HG03139 (cell line): ENCODE data around the gene ADISSP.
A peak's percentile ranks its signal among the peaks of the same experiment; 100 is the strongest.
"Not testable (repeated sequence)": the region's sequence is repeated elsewhere in the genome, so short reads cannot be mapped to it uniquely, and the experiment has no call there.

ENCODE experiments used
- ATAC-seq: cut with Tn5 transposase; IDR thresholded peaks from one replicate; pipeline ENCODE4 v1.9.1; 2021; ENCODE audit not compliant: unreplicated experiment

The ADISSP gene

GRCh38 chr20:3798373-3798768 lies 30.8 kb upstream of the ADISSP start:
- no peak for ATAC-seq

- no peak for ATAC-seq
Observed at GRCh38 chr20:3797592-3798372, 30.2 kb upstream of the ADISSP start.

GRCh38 chr20:3797226-3797545 lies 29.6 kb upstream of the ADISSP start:
- ATAC-seq, result no peak

DNA sequence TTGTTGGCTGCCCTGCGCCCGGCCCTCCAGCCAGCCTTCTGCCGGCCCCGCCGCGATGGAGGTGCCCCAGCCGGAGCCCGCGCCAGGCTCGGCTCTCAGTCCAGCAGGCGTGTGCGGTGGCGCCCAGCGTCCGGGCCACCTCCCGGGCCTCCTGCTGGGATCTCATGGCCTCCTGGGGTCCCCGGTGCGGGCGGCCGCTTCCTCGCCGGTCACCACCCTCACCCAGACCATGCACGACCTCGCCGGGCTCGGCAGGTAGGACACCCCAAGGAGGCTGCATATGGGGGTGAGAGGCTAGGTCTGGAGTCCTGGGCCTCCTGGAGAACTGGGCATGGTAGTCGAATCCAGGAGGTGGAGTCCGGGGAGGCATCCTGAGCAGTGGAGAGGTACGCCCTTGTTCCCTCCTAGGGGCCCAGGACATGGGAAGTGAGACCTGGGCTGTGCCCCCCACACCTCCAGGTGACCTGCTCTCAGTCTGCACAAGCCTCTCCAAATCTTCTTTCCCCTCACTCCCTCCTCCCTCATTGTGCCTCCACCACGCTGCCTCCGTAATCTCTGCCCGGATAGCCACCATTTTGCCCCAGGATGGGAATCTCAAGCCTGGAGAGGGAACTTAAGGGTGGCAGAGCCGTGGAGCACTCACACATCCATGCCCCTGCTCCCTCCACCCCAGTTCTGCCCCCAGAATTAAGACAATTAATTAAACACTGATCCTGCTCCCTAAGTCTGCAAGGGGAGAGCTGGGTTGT lies 29.1 kb upstream of the ADISSP start:
- ATAC-seq, result peak; percentile 9

GRCh38 chr20:3795511-3796468 lies 28.2 kb upstream of the ADISSP start, which contains the start of gene CDC25B:
Gene CDC25B, plus strand, starts transcription at chr20:3796310. Its CDS starts 222 bp downstream, at chr20:3796532.
- peak; percentile 53 for ATAC-seq

- no peak for ATAC-seq
Observed at GRCh38 chr20:3794701-3795420, 27.3 kb upstream of the ADISSP start.

- not testable (repeated sequence) for ATAC-seq
Observed at GRCh38 chr20:3794168-3794567, 26.6 kb upstream of the ADISSP start.

GRCh38 chr20:3789201-3789600 lies 21.6 kb upstream of the ADISSP start:
- not testable (repeated sequence) for ATAC-seq

DNA sequence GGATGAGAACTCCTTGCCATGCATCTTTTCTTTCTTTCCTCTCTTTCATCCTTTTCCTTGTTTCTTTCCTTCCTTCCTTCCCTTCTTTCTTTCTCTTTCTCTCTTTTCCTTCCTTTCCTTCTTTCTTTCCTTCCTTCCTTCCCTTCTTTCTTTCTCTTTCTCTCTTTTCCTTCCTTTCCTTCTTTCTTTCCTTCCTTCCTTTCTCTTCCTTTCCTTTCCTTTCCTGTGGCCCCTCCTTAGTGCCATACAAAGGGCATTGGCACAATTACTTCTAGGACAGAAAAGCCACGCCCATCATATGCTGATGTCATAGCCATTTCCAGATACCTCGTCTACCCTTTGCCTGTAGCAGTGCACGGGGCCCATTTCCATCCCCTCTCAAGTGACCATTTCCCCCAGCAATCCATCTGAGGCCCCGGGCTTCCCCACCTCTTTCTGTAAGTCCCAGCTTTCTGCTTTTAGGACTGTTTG lies 21.2 kb upstream of the ADISSP start:
- no peak for ATAC-seq

DNA sequence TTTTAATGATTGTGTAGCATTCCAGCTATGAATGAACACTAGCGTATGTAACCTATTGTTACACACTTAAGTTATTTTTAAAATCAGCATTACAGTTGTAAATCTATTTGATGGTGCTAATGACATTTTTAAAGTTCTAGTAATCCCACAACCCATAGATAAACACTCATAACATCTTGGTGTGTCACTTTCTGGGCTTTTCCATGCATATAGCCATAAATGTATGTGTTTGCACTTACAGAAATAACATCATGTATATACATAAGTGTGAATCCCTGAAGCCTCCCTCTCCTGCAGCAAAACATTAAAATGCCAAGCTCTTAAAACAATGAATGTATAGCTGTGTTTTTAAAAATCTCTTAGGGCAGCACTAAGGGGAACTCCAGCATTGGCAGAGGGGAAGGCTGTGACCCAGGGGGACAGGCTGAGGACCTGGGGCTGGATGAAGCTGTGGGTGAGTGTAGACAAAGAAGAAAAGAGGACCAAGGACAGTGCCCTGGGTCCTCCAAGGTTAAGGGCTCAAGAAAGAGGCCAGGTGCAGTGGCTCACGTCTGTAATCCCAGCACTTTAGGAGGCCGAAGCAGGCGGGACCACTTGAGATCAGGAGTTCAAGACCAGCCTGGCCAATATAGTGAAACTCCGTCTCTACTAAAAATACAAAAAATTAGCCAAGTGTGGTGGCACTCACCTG lies 19.9 kb upstream of the ADISSP start:
- no peak for ATAC-seq

GRCh38 chr20:3786665-3787323 lies 19.2 kb upstream of the ADISSP start, which contains the start of gene CENPB:
Gene CENPB, minus strand, starts transcription at chr20:3786740. Its CDS starts 257 bp downstream, at chr20:3786483.
- ATAC-seq, result peak; percentile 74

- peak; percentile 14 for ATAC-seq
Observed at GRCh38 chr20:3786126-3786484, 18.6 kb upstream of the ADISSP start.

DNA sequence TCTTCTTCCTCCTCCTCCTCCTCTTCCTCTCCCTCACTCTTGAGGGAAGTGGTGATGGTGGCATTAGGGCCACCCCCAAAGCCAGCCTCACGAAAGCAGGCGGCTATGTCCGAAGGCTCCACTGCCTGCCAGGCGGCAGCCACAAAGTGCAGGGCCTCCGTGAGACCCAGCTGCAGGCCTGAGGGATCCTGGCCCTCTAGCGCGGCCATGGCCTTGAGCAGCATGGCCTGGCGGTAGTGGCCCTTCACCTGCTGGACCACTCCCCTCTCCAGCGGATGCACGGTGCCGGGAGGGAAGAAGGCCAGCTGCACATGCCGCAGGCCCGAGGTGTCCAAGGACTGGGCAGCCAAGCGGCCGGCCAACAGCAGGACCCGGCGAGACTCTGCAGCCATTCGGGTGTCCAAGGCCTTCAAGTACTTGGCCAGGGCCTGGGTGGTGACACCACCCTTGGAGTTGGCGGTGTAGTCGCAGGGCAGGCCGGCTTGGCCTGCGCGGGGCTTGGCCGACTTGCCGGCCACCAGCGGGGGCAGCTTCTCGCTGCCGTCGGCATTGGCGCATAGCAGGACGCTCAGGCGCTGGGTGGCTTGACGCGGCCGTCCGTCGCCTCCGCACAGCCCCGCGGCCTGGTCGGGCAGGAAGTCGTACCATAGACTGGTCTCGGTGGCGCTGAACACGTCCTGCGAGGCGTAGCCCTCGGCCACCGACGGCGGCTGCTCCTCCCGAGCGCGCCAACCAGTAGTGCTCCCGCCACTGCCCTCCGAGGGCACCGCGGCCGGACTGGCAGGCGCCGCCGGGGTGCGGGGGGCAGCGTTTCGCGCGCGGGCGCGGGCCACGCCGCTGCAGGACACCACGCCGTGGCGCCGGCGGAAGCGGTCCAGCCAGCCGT lies 17.9 kb upstream of the ADISSP start:
- no peak for ATAC-seq

GRCh38 chr20:3784863-3785239 lies 17.3 kb upstream of the ADISSP start:
- no peak for ATAC-seq

DNA sequence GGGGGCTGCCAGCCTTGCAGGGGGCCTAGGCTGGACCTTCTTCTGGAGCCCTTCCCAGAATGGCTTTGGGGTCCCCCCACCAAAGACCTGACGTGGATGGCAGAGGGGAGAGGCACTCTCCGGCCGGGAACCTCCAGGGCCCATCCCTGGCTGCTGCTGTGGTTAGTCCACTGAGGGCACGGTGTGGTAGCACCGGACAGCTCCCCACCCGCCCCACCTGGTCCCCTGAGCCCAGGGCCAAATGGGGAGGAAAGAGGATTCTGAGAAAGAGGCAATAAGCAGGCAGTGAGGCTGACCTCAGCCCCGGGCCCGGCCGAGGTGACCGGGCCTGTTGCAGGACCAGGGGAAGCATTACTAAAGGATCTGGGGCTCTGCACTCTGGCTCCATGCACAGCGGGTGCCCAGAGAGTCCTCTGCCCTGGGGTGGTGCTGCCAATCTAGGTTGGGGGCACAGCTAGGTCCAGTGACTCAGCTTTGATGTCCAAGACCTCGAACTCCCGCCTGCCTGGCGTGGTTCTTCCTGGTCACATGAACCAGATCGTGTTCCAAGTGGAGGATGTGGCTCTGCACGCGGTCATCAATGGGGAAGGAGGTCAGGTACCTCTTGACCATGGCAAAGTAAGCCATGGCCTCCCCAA lies 16.8 kb upstream of the ADISSP start:
- no peak for ATAC-seq

DNA sequence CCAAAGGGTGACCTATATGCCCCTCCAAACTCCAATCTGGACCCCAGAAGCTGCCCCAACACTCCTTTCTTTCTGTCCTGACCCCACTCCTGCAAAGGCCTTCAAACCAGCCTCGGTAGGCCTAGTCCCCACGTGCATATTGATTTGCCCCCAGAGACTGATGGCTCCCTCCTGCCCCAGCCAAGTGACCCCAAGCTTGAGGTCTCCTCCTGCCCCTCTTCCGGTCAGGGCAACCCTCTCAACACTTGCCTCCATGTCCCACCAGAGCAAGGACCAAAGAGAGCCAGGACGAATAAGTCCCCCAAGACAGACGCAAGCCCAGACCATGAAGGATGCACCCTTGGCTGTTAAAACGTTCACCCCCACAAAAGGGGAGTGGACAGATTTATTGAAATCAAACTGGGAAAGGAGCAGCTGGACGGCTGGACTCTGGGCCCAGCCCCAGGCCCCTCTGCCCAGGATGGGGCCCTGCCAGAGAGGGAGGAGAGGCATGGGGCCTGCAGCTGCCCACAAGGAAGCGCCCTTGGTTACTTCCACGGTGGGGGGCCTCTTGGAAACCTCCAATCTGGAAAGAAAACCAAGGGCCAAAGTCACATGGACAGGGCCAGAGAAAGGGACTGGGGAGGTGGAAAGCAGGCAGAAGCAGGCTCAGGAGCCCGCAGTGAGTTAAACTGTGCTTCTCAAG lies 16.1 kb upstream of the ADISSP start:
- no peak for ATAC-seq

DNA sequence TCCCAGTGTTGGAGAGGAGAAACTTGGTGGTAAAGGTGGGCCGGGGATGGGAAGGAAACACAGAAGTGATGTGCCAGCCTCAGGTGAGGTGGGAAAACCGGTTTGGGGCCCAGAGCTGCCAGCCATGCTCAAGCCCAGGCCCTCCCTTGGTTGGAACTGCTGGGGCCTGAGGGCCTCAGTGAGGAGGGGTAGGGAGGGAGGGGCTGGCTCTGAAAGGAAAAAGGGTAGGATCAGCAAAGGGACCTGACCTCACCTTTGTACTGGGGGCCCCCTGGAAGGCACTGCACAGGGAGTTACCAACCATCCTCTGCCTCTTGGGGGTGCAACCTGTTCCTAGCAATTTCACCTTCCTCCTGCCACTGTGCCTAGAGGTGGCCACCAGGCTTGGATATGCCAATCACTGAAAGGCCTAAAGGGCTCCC lies 15.5 kb upstream of the ADISSP start:
- no peak for ATAC-seq
